GM13977 (cell line): ENCODE data around the gene ARG2.

ENCODE experiments used
- DNase-seq: peaks from one replicate; pipeline ENCODE4 v3.0.0; 2012; ENCODE audit warnings: low spot score
- CTCF ChIP-seq: IDR thresholded peaks from 2 replicates; pipeline ENCODE4 v1.5.1; 2012; ENCODE audit warnings: mild to moderate bottlenecking, control low read depth; ENCODE audit not compliant: insufficient read depth; ENCODE audit errors: extremely low read depth, missing control alignments
- in situ Hi-C: fragments of 300-500 bp; cut with MboI; formaldehyde crosslinking; loops from one replicate; pipeline ENCODE4 v1.12.0; 2022; ENCODE audit warnings: low sequenced_read_pairs, low pct_unique_long_range_greater_than_20kb, mixed read lengths, inconsistent platforms; ENCODE audit not compliant: unreplicated experiment

The ARG2 gene

GRCh38 chr14:67619446-67620216 is at the start of gene ARG2:
TSS of gene ARG2 (plus strand) at chr14:67619920. CDS start at chr14:67619978, 58 bp downstream.
- in situ Hi-C loops: no loop called here

GRCh38 chr14:67570453-67570852 is 49.3 kb upstream of the ARG2 start:
- TF ChIP-seq CTCF: no peak
- in situ Hi-C loops: no loop called here
- DNase-seq: no peak

More at GRCh38 chr14:67619446-67620216, at the start of gene ARG2:
- TF ChIP-seq CTCF: peak; percentile 29
- peak; percentile 95 for DNase-seq

- DNase-seq: peak; percentile 81
- TF ChIP-seq CTCF: peak; percentile 97
- in situ Hi-C loops: no loop called here
These were observed 48.3 kb upstream of the ARG2 start for GRCh38 chr14:67571275-67571990.

- in situ Hi-C loops: no loop called here
- DNase-seq: no peak
- no peak for TF ChIP-seq CTCF
These were observed 47.8 kb upstream of the ARG2 start for GRCh38 chr14:67571991-67572323.

- no peak for TF ChIP-seq CTCF
- in situ Hi-C loops: no loop called here
These were observed 47.1 kb upstream of the ARG2 start for GRCh38 chr14:67572608-67573007.

GRCh38 chr14:67573228-67574010 is 46.3 kb upstream of the ARG2 start:
- in situ Hi-C loops: no loop called here
- TF ChIP-seq CTCF: no peak
- DNase-seq: no peak

More at GRCh38 chr14:67572608-67573007, 47.1 kb upstream of the ARG2 start:
- DNase-seq: no peak
